Cardiac muscle cell (in vitro differentiated cells and primary cell): Measurements from ENCODE around the gene CACNG4. TPM values are rescaled to one million over a fixed set of nuclear protein-coding genes. Genes with fewer than 3 reads are reported as not detected.

Source experiments
- DNase-seq, 2 donors: peaks; one replicate each; pipeline versions ENCODE4 v3.0.0 to v3.0.0-alpha.2; 2010 to 2017; ENCODE audit warnings: low read depth in 1 of 2, low spot score in 1 of 2
- H3K27ac ChIP-seq: fragments of 200-600 bp; sonication (generic); 2 replicates; pipeline ENCODE4 v1.5.1; 2016
- H3K27me3 ChIP-seq: fragments of 200-600 bp; sonication (generic); 2 replicates; pipeline ENCODE4 v1.6.0; 2016; ENCODE audit warnings: control low read depth
- H3K36me3 ChIP-seq: fragments of 200-600 bp; sonication (generic); 2 replicates; pipeline ENCODE4 v1.5.1; 2016; ENCODE audit warnings: control low read depth
- H3K4me1 ChIP-seq: fragments of 200-600 bp; sonication (generic); 2 replicates; pipeline ENCODE4 v1.8.1; 2017; ENCODE audit warnings: low read depth, mild to moderate bottlenecking, mixed run types
- H3K4me3 ChIP-seq: fragments of 200-600 bp; sonication (generic); 2 replicates; pipeline ENCODE4 v1.5.1; 2016; ENCODE audit warnings: mild to moderate bottlenecking
- H3K9me3 ChIP-seq: fragments of 200-600 bp; sonication (generic); 2 replicates; pipeline ENCODE4 v1.5.1; 2017; ENCODE audit warnings: low read depth, mild to moderate bottlenecking, control low read depth
- CTCF ChIP-seq: IDR thresholded peaks from 2 replicates; pipeline ENCODE4 v1.5.1; 2012; ENCODE audit warnings: low read depth, mild to moderate bottlenecking, low read length
- polyA plus RNA-seq: library from polyadenylated mRNA; unstranded; fragments of >200 nt; fragmentation: Nextera tagmentation; extraction: Ambion mirVana; gene quantifications from 2 replicates; pipeline ENCODE4 v1.2.1, GENCODE V29; 2016
- total RNA-seq: library from RNA; depleted of rRNA; stranded (reverse); fragments of >200 nt; gene quantifications from 2 replicates; pipeline ENCODE4 v1.2.3, GENCODE V29; 2016

CACNG4 gene
- total and polyA plus RNA-seq, 2 experiments from 2014 or later = 1.2 TPM

- H3K27ac ChIP-seq = no peak overlapping the region
- no peak overlapping the region for H3K4me3 ChIP-seq
- TF ChIP-seq CTCF = no peak
- no peaks in the 10 kb centered on the region for H3K9me3 ChIP-seq
- H3K4me1 ChIP-seq = no peaks in the 10 kb centered on the region
- no peaks in the 10 kb centered on the region for H3K27me3 ChIP-seq
- H3K36me3 ChIP-seq = no peaks in the 10 kb centered on the region
- no peak for DNase-seq
These were observed 15.0 kb upstream of the CACNG4 start for GRCh38 chr17:66949501-66949900.

DNA sequence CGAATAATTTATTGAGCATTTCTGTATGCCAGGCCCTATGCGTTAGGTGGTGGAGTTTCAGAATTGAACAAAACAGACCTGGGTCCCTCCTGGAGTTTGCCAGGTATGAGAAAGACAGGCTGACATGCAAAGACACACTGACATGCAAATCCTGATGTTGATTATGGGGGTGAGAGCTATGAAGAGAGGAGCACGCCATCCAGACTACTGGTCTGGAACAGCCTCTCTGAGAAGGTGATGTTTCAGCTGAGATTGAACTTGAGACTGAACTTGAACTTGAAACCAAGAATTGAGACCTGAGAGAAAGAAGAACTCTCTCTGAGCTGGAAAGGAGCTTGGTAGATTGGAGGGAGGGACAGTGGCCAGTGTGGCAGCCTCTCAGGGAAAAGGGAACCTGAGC is 14.2 kb upstream of the CACNG4 start:
- H3K36me3 ChIP-seq = no peaks in the 10 kb centered on the region
- no peaks in the 10 kb centered on the region for H3K27me3 ChIP-seq
- no peak for DNase-seq
- H3K4me1 ChIP-seq = no peaks in the 10 kb centered on the region
- no peaks in the 10 kb centered on the region for H3K9me3 ChIP-seq
- H3K27ac ChIP-seq = no peak overlapping the region
- TF ChIP-seq CTCF = no peak
- no peak overlapping the region for H3K4me3 ChIP-seq

- no peak for DNase-seq
- Histone ChIP-seq H3K4me3 (no peak overlapping the region), H3K36me3 (no peaks in the 10 kb centered on the region), H3K9me3 (no peaks in the 10 kb centered on the region), H3K27ac (no peak overlapping the region), H3K4me1 (no peaks in the 10 kb centered on the region), H3K27me3 (no peaks in the 10 kb centered on the region)
- no peak for TF ChIP-seq CTCF
These were observed 13.5 kb upstream of the CACNG4 start for GRCh38 chr17:66950886-66951604.

DNA sequence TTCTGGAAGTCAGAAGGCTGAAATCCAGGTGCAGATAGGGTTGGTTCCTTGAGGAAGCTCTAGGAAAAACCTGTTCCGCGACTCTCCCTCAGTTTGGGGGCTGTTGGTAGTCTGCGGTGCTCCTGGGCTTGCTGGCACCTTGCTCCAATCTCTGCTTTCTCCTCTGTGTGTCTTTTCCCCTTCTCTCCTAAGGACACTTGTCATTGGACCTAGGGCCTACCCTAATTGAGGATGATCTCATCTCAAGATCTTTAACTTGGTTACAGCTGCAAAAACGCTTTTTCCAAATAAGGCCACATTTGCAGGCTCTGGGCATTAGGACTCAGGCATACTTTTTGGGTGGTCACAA is 12.9 kb upstream of the CACNG4 start:
- Histone ChIP-seq H3K27ac (no peak overlapping the region), H3K27me3 (no peaks in the 10 kb centered on the region), H3K36me3 (no peaks in the 10 kb centered on the region), H3K4me1 (no peaks in the 10 kb centered on the region), H3K4me3 (no peak overlapping the region), H3K9me3 (no peaks in the 10 kb centered on the region)
- no peak for DNase-seq
- TF ChIP-seq CTCF = no peak

DNA sequence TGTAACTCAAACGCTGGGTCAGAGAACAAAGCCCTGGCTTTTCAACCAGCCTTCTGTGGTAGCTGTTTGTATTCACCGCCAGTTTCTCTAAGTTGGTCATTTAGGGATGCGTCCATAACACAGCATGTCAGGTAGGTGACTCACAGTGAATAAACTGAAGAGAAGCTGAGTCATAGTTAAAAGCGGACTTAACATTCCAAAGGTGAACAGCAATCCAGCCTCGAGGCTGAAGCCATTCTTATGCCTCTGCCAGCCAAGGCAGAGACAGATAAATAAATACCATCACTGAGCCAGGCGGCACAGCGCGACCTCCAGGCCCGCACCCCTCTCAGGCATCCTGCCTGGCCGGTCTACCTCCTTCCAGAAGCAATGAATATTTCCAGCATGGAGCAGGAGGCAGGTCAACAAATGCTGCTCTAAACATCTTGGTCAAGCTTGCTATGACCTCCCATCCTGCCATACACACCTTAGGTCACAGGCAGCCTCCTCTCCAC is 12.4 kb upstream of the CACNG4 start:
- H3K9me3 ChIP-seq = no peaks in the 10 kb centered on the region
- H3K27ac ChIP-seq = no peak overlapping the region
- H3K36me3 ChIP-seq = no peaks in the 10 kb centered on the region
- TF ChIP-seq CTCF = no peak
- peak in 1 of 2 donors; percentile 63 for DNase-seq
- no peaks in the 10 kb centered on the region for H3K27me3 ChIP-seq
- H3K4me3 ChIP-seq = no peak overlapping the region
- no peaks in the 10 kb centered on the region for H3K4me1 ChIP-seq
